Gastrocnemius medialis (tissue), 4 donors: ENCODE results near the gene NEO1.

ENCODE experiments used
- POLR2A ChIP-seq, 2 donors: fragments of 450-650 bp; IDR thresholded peaks; one replicate each; pipeline ENCODE4 v1.6.1; 2017; ENCODE audit warnings: antibody characterized with exemption in 2 of 2, mild to moderate bottlenecking in 2 of 2, moderate library complexity in 2 of 2
- TF ChIP-seq, protein P1 (sequence below), 5 experiments: fragments of 450-650 bp in 3 of 5; fragments of 200-600 bp in 2 of 5; sonication (generic) in 2 of 5; IDR thresholded peaks in 4 of 5; conservative IDR thresholded peaks in 1 of 5; 1 replicate in 4 of 5; 2 replicates in 1 of 5; pipeline ENCODE4 v1.5.1; 2016 to 2019; ENCODE audit warnings: antibody characterized with exemption in 5 of 5, mild to moderate bottlenecking in 3 of 5, moderate library complexity in 3 of 5

DNA sequence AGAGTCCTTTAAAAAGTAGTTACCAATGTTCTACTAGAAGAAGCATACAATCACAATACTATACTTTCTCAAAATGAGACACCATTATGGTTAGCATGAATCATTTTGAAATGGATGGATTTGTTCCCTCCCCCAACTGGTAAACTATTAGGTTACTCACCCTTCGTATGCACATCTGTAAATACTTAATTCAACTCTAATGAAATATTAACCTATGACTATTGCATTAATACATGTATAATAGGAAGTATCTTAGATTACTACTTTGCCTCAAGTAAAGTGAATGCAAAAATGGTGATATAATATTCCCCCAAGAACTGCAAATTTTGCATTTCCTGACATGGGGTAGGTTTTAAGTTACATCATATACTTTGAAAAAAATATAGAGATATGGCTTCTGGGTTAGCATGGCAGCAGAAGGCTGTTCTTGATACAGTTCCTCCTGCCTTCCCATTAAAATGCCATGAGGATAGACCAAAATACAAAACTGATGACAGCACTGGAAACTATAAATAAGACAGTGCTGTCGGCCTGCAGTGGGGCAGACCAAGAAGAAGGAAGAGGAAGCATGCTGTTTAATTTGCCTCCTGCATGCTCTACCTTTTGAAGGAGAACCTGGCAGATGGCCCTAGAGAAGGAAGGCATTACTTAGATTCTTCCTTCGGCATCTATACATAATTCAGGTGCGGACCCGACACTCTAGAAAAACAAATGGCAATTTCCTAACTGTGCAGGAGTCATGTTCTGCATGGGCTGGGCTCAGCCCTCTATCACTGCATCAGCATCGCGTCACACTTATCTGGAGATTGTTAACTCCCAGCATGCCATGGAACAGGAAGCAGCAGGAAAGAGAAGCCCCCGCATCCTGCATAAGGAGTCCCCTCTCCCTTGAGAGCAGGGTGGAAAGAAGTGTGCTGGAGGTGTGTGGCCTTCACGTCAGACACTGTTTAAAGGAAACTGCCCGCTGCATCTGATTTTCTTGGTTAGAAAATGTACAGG, 41.8 kb upstream of the NEO1 start:
- TF ChIP-seq, protein P1, sequence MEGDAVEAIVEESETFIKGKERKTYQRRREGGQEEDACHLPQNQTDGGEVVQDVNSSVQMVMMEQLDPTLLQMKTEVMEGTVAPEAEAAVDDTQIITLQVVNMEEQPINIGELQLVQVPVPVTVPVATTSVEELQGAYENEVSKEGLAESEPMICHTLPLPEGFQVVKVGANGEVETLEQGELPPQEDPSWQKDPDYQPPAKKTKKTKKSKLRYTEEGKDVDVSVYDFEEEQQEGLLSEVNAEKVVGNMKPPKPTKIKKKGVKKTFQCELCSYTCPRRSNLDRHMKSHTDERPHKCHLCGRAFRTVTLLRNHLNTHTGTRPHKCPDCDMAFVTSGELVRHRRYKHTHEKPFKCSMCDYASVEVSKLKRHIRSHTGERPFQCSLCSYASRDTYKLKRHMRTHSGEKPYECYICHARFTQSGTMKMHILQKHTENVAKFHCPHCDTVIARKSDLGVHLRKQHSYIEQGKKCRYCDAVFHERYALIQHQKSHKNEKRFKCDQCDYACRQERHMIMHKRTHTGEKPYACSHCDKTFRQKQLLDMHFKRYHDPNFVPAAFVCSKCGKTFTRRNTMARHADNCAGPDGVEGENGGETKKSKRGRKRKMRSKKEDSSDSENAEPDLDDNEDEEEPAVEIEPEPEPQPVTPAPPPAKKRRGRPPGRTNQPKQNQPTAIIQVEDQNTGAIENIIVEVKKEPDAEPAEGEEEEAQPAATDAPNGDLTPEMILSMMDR (IDR thresholded peaks at IDR 0.05 in 4 of 5, conservative IDR thresholded peaks at IDR 0.05 in 1 of 5): no peak
- no peak for TF ChIP-seq POLR2A (IDR thresholded peaks at IDR 0.05)
